ENCODE results near the gene SERPIND1. TPM values are rescaled to one million over a fixed set of nuclear protein-coding genes. Genes with fewer than 3 reads are reported as not detected.

The SERPIND1 gene
- total RNA-seq, 1 donor from 2014 or later: not detected

- no peaks in the 10 kb centered on the region for H3K79me2 ChIP-seq (ENCODE audit: insufficient read depth, low read length)
- FAIRE-seq: no peak
- H3K9me3 ChIP-seq (ENCODE audit: insufficient read depth, low read depth, low read length): no peaks in the 10 kb centered on the region
- Mint-ChIP-seq H3K27me3 (ENCODE audit: low read depth, unreplicated experiment) (no peaks in the 10 kb centered on the region), H3K9me3 (ENCODE audit: unreplicated experiment) (no peaks in the 10 kb centered on the region), H3K36me3 (ENCODE audit: low read depth, unreplicated experiment) (peaks cover 5% of the 10 kb centered on the region), H3K4me1 (ENCODE audit: low read depth, unreplicated experiment) (peaks cover 10% of the 10 kb centered on the region), H3K4me3 (ENCODE audit: unreplicated experiment) (no peak overlapping the region), H3K27ac (ENCODE audit: unreplicated experiment) (no peak overlapping the region)
- peaks cover 46% of the 10 kb centered on the region for H3K4me1 ChIP-seq (ENCODE audit: insufficient read depth, low read length)
- no peak overlapping the region for H2AFZ ChIP-seq (ENCODE audit: low read depth, low read length)
- no peaks in the 10 kb centered on the region for H4K20me1 ChIP-seq (ENCODE audit: insufficient read depth, low read length)
- TF ChIP-seq CTCF (IDR thresholded peaks at IDR 0.05; ENCODE audit: insufficient read depth, low read depth, low read length) (no peak), EZH2 (IDR thresholded peaks at IDR 0.05; ENCODE audit: insufficient read depth, low read length) (no peak)
- no peak overlapping the region for H3K27ac ChIP-seq (ENCODE audit: low read depth, low read length)
- H3K4me3 ChIP-seq (ENCODE audit: insufficient read depth, low read depth, low read length): no peak overlapping the region
- no peak for DNase-seq (ENCODE audit: low read depth)
- H3K36me3 ChIP-seq (ENCODE audit: insufficient read depth, low read length): no peaks in the 10 kb centered on the region
- H3K27me3 ChIP-seq (ENCODE audit: insufficient read depth, low read length): no peaks in the 10 kb centered on the region
- H3K4me2 ChIP-seq (ENCODE audit: low read length): peak overlapping the region; percentile 29
- H3K9ac ChIP-seq (ENCODE audit: low read length): no peak overlapping the region
Measured at GRCh38 chr22:20779014-20779817, 5.3 kb downstream of the SERPIND1 start.

GRCh38 chr22:20779818-20780158 is 5.9 kb downstream of the SERPIND1 start:
- no peak overlapping the region for H3K27ac Mint-ChIP-seq (ENCODE audit: unreplicated experiment)
- H3K36me3 Mint-ChIP-seq (ENCODE audit: low read depth, unreplicated experiment): peaks cover 5% of the 10 kb centered on the region
- H2AFZ ChIP-seq (ENCODE audit: low read depth, low read length): no peak overlapping the region
- H3K27me3 ChIP-seq (ENCODE audit: insufficient read depth, low read length): no peaks in the 10 kb centered on the region
- peaks cover 46% of the 10 kb centered on the region for H3K4me1 ChIP-seq (ENCODE audit: insufficient read depth, low read length)
- no peaks in the 10 kb centered on the region for H3K36me3 ChIP-seq (ENCODE audit: insufficient read depth, low read length)
- peak overlapping the region; percentile 29 for H3K4me2 ChIP-seq (ENCODE audit: low read length)
- H3K27ac ChIP-seq (ENCODE audit: low read depth, low read length): no peak overlapping the region
- no peaks in the 10 kb centered on the region for H4K20me1 ChIP-seq (ENCODE audit: insufficient read depth, low read length)
- no peaks in the 10 kb centered on the region for H3K9me3 Mint-ChIP-seq (ENCODE audit: unreplicated experiment)
- no peak overlapping the region for H3K4me3 ChIP-seq (ENCODE audit: insufficient read depth, low read depth, low read length)
- H3K9ac ChIP-seq (ENCODE audit: low read length): no peak overlapping the region
- FAIRE-seq (no peak), DNase-seq (ENCODE audit: low read depth) (peak; percentile 76)
- TF ChIP-seq CTCF (IDR thresholded peaks at IDR 0.05; ENCODE audit: insufficient read depth, low read depth, low read length) (no peak), EZH2 (IDR thresholded peaks at IDR 0.05; ENCODE audit: insufficient read depth, low read length) (no peak)
- H3K4me1 Mint-ChIP-seq (ENCODE audit: low read depth, unreplicated experiment): peaks cover 10% of the 10 kb centered on the region
- no peaks in the 10 kb centered on the region for H3K27me3 Mint-ChIP-seq (ENCODE audit: low read depth, unreplicated experiment)
- no peak overlapping the region for H3K4me3 Mint-ChIP-seq (ENCODE audit: unreplicated experiment)
- H3K9me3 ChIP-seq (ENCODE audit: insufficient read depth, low read depth, low read length): no peaks in the 10 kb centered on the region
- H3K79me2 ChIP-seq (ENCODE audit: insufficient read depth, low read length): no peaks in the 10 kb centered on the region
